GM18505 (cell line): ENCODE measurements around the gene NPAS3.
A peak's percentile ranks its signal among the peaks of the same experiment; 100 is the strongest.

Experiments
- ATAC-seq: cut with Tn5 transposase; IDR thresholded peaks from one replicate; pipeline ENCODE4 v1.9.1; 2021; ENCODE audit not compliant: unreplicated experiment
- POLR2A ChIP-seq: IDR thresholded peaks from 4 replicates; pipeline ENCODE4 v1.6.1; 2011; ENCODE audit warnings: borderline replicate concordance; ENCODE audit not compliant: insufficient read depth, insufficient read length; ENCODE audit errors: extremely low read depth

The NPAS3 gene

DNA sequence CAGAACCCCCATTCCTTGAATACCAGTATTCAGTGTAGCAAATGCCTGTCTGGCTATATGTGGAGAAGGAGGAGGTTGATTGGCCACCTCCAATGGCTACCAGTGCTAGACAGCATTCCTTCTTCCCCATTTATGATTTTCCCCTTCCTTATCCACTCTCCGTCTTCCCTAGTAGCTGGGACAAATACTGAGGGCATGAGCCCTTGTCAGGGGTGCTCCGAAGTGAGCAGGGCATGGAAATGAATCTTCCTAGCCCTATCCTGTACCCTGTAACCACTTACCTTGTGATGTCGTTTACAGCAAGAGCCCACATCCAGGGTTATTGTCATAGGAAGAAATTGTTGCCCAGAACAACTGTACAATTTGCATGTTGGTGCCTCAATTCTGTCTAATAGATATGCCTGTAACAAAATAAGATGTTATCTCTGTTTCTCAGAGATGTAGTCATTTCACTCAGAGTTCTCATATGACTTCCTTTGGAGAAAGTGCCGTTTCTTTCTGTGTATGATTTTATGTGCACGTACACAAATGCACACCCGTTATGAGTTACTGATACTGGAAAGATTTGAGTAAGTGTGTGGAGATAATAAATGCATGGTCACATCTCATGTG lies 588.5 kb downstream of the NPAS3 start:
- ATAC-seq: no peak
- TF ChIP-seq POLR2A: no peak

DNA sequence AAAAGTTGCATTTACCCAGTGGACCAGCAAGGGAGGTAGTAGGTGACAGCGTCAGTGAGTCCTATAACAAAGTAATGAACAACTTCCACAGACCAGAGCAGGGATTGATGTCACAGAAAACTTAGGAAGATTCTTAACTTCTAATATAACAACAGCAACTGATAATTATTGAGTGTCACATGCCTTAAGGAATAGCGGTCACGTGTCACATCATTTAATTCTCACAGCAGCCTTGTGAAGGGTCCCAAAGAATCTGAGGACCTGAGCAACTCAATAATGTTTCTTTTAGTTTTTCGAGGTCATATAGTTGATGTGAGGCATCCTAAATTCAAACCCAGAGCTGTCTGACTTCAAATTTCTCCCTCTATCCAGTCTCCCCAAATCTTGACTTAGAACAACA lies 590.0 kb downstream of the NPAS3 start:
- no peak for ATAC-seq
- TF ChIP-seq POLR2A: no peak

DNA sequence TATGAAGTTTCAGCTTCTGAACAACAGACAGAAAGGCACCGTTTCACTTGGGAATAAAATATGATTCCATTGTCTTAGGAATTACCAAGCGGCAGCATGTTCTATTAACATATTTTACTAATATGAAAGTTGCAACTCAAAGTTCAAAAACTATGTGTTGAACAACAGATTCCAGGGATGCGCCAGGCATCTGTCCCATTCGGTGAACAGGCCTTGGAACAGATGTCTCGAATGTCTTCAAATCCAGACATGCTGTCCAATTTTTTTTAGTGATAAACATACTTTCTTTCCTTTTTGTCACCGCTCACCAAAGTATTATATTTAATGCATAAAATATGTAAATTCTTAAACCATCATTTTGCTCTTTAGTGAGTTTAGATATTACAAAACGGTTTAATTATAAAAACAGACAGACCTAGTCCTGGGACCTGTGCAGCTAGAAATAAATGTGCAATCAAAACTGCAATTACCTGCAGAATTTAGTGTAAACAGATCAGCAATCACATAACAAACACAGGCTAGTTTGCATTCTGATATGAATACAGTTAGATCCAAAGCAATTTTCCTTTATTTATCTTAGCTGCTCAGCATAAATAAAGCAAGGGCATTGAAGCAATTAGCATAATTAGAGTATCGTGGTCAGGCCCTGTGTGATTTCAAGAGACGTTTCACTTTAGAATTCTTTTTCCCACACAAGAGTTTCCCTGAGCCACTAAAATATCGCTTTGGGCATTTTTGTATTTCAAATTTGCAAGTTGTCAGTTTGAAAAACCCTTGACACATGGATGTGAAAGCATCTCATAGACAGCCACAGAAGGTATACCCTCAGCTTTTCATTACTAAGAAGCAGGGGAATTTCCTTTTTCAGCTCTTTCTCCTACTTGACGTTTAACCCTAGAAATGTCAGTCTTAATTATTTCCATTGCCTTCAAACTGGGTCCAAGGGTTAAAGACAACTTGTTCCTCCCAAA lies 591.4 kb downstream of the NPAS3 start:
- no peak for ATAC-seq
- TF ChIP-seq POLR2A: no peak

DNA sequence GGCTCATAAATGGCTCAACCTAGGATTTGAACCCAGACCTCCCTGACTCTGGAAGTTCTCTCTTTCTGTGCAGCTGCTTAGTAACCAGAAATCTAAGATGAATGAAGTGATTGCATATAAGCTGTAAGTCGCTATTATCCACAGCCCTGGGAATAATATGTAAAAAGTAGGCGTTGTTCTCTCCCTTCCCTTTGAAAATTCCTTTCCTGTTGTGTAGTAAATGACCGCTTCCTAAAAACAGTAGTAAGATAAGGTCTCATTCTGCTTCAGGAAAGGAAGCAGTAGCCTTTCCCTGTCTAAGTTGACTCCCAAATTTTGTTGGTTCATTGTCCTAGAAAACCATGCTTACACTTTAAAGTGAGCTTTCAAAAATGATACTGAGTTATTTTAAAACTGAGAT lies 593.9 kb downstream of the NPAS3 start:
- TF ChIP-seq POLR2A: no peak
- ATAC-seq: no peak

DNA sequence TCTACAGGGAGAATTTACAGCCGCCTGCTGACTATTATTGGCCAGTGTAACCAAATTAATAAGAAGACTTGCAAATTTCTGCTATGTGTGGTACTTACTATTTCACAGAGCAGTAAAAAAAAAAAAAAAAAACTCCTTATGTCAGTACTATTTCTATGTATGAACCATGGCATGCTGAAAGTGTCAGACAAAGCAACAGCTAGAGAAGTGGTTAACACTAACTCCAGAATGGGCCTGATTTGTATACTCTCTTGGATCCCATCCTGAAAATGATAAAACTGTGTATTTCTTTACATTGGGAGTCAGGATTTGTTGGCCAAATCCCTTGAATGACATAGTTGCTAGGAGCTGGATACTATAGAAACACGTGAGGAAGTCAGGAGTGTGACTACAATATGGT lies 595.4 kb downstream of the NPAS3 start:
- no peak for ATAC-seq
- no peak for TF ChIP-seq POLR2A

DNA sequence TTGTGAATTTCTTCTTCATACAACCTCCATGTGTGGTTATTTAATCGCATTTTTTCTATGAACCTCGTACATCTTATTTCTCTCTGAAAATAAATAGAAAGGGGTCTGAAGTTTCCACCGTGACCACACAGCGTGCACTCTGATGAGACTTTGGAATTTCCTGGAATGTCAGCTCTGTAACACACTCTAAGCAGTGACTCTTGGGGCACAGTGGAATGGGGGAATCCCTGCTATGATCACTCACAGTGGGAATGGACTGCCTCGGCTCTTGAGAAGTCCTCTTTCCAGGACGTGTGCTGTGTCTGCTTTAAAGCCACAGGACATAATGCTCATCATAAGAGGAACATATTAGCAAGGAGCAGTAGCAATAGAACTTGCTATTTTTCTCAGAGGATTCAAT lies 596.0 kb downstream of the NPAS3 start:
- no peak for ATAC-seq
- TF ChIP-seq POLR2A: no peak

DNA sequence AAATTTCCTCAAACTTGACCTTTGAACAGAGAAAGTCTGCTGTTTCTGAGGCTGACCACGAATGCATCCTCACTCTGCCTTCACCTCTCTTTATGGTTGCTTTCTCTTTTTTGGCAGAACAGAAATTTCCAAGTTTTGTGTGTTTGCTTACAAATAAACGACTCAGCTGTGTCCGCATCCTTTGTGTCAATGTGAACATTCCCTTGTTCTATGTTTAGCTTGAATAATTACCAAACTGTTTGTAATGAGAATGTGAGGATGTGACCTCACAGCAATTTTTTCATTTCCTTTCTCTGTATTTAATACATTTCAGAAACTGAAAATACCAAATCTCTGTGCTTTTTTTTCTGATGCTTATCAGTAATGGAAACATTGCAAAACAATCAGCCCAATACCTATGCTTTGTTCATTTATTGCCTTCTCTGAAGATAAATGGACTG lies 601.3 kb downstream of the NPAS3 start:
- no peak for ATAC-seq
- no peak for TF ChIP-seq POLR2A

DNA sequence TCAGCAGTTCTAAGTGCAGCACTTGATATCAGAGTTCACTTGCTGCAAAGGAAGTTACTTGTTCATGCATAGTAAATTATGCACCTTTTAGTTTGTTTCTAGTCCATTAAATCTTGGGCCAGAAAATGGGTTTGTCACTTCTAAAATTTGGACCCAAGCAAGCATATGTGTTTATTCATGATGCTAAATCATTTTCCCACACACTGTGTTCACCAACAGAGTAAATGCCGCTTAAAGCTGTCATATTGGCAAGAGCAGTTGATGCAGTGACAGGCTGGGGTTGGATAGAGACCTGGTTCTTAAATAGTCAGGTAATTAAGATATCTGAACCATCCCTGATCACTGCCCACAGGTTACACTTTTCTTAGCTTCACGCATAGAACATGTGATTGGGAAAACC lies 602.5 kb downstream of the NPAS3 start:
- no peak for ATAC-seq
- no peak for TF ChIP-seq POLR2A

DNA sequence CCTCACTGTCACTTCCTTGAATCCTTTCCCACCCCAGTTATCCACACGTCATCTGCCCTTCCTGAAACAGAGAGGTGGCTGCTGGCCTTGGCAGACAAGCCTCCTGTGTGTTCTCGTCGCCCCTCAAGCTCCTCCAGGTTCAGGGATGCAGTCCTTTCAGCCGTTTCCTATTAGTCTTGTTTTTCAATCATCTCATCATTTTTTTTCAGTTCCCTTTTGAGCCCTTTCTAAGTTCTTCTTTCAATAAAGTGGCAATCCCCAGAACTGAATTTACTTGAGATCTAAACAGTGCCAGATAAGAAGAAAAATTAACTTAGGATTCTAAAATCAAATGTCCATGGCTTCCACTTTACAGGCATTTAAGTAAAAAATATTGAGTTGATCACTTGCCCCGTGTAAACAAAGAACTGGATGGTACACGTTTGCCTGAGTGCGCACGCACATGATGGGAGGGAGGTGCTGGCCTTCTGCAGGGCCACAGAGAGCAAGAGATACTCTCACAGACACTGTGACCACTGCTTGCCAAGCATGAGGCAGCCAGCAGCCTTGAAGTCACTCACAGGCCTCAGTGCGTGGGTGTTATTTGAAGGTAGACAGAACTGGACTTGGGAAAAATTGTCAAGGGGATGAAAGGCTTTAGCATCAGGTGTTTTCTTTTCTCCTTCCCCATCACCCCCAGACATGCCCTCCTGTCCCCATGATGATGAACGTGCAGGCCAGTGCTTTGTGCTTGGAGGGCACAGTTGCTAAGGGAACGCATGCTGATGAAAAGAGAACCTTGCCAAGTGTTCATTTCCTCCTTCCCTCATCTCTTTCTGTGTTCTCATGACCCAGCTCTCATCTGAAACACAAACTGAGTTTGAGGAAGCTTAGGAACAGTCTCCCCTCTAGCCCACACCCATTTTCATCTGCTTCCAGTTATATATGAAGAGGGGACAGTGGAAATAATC lies 603.9 kb downstream of the NPAS3 start:
- no peak for TF ChIP-seq POLR2A
- ATAC-seq: peak; percentile 47

DNA sequence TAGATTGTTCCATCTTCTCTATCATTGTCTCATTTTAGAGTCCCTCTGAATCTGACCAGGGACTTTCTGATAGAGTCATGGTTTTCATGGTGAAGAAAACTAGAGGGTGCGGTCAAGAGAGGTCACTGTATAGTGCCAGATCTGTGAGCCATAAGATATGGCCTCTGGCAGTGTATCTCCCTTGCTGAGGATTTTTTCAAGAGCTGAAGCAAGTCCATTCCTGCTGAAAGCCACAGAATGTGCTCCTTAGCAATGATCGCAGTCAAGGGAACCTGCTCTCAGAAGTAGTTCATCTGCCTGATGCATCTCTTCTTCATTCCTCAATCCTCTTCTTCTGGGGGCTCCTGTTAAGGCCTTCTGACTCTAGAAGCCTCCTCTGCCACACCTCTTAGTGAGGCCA lies 607.0 kb downstream of the NPAS3 start:
- ATAC-seq: no peak
- TF ChIP-seq POLR2A: no peak

DNA sequence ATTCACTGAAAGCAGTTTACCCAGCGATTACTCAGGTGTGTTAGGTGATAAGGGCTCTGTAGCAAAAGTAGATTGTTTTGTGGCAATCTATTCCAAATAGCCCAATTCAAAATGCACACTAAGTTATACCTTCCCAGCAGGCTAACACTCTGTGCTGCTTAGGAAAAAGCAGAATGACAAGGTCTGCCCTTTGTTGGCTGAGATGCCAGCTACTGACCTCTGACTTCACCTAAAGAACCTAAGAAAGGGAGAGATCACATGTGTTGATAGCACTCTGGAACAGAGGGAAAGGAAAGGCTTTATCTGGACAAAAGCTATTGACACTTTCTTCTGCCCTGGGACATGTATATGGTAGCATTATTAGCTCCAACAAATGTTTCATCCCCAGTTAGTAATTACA lies 609.9 kb downstream of the NPAS3 start:
- no peak for TF ChIP-seq POLR2A
- no peak for ATAC-seq

DNA sequence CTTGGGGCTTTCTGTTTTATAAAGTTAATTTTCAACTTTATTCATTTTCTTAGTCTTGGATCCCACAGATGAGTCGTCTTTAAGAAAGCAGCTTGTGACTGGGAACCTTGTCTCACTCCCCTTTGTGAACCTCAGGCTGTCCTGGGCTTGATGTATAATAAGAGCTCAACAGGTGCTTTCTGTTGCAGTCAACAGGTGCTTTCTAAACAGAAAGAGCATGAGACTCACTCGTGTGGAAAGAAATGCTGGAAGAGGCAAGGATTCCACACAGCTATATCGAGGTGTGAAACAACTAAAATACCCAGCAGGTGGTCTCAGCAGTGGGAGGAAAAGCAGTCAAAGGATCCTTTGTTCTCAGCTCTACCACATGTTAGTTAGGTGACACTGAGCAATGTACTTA lies 613.3 kb downstream of the NPAS3 start:
- TF ChIP-seq POLR2A: no peak
- ATAC-seq: no peak

DNA sequence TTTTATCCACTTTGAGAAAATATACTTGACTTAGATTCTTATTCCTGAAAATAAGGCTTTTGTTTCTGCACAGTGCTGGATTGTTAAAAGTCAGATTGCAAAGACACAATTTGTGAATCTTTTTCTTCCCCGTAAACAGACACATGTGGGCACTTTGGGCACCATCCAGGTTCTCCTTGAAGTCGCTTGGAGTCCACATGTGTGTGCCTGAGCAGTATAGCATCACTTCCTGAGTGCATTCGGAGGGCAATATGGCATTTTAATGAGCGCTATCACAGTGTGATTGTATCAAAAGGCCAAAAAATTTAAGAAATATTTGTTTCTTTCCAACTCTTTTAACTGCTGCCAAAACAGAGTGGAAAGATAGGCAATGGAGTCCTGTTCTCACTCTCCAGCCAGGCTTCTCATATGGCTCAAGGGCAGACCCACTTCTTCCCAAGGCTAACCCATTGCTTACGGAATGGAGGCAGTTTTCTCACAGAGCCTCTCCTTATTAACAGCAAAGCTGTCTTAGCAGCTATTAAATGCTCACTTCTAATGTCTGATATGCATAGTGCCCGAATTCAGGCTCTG lies 615.1 kb downstream of the NPAS3 start:
- TF ChIP-seq POLR2A: no peak
- ATAC-seq: no peak
